22Rv1 (cell line): Measurements from ENCODE around the gene EPHB1.

Experiments
- ZFX ChIP-seq: fragments of 450-650 bp; IDR thresholded peaks from 2 replicates; pipeline ENCODE4 v1.6.1; 2017; ENCODE audit warnings: antibody characterized with exemption, borderline replicate concordance
- TF ChIP-seq, protein P1 (sequence below): fragments of 450-650 bp; IDR thresholded peaks from 2 replicates; pipeline ENCODE4 v1.5.1; 2017; ENCODE audit warnings: mild to moderate bottlenecking

DNA sequence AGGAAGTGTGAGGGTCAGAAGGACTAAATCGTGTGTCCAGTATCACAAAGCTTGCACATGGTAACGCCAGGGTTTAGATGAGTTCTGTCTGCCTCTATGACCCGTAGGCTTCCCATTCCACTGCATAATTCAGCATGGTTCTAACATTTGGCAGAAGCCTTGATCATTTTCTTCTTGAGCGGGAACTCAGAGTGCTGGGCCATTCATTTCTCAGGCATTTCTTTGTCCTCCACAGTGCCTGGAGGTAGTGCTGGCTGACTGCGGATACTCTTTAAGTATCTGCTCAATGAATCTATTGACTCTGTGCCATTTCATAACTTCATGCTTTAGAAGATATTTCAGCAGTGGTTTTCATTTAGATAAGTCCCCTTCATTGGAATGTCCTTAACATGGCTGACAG lies 370.2 kb downstream of the EPHB1 start:
- TF ChIP-seq, protein P1, sequence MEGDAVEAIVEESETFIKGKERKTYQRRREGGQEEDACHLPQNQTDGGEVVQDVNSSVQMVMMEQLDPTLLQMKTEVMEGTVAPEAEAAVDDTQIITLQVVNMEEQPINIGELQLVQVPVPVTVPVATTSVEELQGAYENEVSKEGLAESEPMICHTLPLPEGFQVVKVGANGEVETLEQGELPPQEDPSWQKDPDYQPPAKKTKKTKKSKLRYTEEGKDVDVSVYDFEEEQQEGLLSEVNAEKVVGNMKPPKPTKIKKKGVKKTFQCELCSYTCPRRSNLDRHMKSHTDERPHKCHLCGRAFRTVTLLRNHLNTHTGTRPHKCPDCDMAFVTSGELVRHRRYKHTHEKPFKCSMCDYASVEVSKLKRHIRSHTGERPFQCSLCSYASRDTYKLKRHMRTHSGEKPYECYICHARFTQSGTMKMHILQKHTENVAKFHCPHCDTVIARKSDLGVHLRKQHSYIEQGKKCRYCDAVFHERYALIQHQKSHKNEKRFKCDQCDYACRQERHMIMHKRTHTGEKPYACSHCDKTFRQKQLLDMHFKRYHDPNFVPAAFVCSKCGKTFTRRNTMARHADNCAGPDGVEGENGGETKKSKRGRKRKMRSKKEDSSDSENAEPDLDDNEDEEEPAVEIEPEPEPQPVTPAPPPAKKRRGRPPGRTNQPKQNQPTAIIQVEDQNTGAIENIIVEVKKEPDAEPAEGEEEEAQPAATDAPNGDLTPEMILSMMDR, result no peak
- TF ChIP-seq ZFX, result no peak
